CD4-positive, alpha-beta T cell treated with Interleukin-6 for 4 hours (primary cell): Measurements from ENCODE around the gene SH2D3C.
A peak's percentile ranks its signal among the peaks of the same experiment; 100 is the strongest.

ENCODE experiments used
- DNase-seq: peaks from one replicate; pipeline ENCODE4 v3.0.0-alpha.2; 2020; ENCODE audit warnings: mixed read lengths

Gene SH2D3C

GRCh38 chr9:127805620-127806019 lies 27.2 kb upstream of the SH2D3C start:
- DNase-seq, result peak; percentile 48

- DNase-seq, result peak; percentile 24
Measured at GRCh38 chr9:127803507-127804352, 25.3 kb upstream of the SH2D3C start.

GRCh38 chr9:127802576-127803443 lies 24.3 kb upstream of the SH2D3C start, which contains the start of gene FPGS:
Gene FPGS (plus strand): TSS chr9:127802882. CDS start chr9:127802925, 43 bp downstream.
- peak; percentile 89 for DNase-seq

- no peak for DNase-seq
Measured at GRCh38 chr9:127801955-127802575, 23.6 kb upstream of the SH2D3C start.

GRCh38 chr9:127796852-127797370 lies 18.4 kb upstream of the SH2D3C start:
- no peak for DNase-seq

- DNase-seq, result no peak
Measured at GRCh38 chr9:127796225-127796813, 17.9 kb upstream of the SH2D3C start.

GRCh38 chr9:127794001-127794791 lies 15.7 kb upstream of the SH2D3C start:
- no peak for DNase-seq

- DNase-seq, result no peak
Measured at GRCh38 chr9:127793093-127793708, 14.7 kb upstream of the SH2D3C start.

GRCh38 chr9:127792417-127793031 lies 14.1 kb upstream of the SH2D3C start:
- DNase-seq, result no peak

- DNase-seq, result no peak
Measured at GRCh38 chr9:127791085-127791484, 12.6 kb upstream of the SH2D3C start.

GRCh38 chr9:127790094-127790855 lies 11.8 kb upstream of the SH2D3C start:
- no peak for DNase-seq

GRCh38 chr9:127789179-127789578 lies 10.7 kb upstream of the SH2D3C start:
- no peak for DNase-seq

GRCh38 chr9:127788337-127789011 lies 10.0 kb upstream of the SH2D3C start:
- DNase-seq, result no peak

- DNase-seq, result peak; percentile 27
Measured at GRCh38 chr9:127786773-127787104, 8.3 kb upstream of the SH2D3C start.

- DNase-seq, result peak; percentile 91
Measured at GRCh38 chr9:127785933-127786772, 7.7 kb upstream of the SH2D3C start, which contains the start of gene CDK9. Gene CDK9 (plus strand): TSS chr9:127786034. CDS start chr9:127786149, 115 bp downstream.

GRCh38 chr9:127785023-127785932 lies 6.8 kb upstream of the SH2D3C start:
- DNase-seq, result peak; percentile 90
